T-cell (primary cell): ENCODE data around the gene CLK2. TPM values are rescaled to one million over a fixed set of nuclear protein-coding genes. Genes with fewer than 3 reads are reported as not detected.

ENCODE experiments used
- ATAC-seq, 4 experiments: fragments of 200-7000 bp in 3 of 4; fragments of 150-1000 bp in 1 of 4; cut with Tn5 transposase; replicated peaks in 1 of 4; 1 replicate in 3 of 4; 2 replicates in 1 of 4; pipeline ENCODE4 v1.10.0; 2021; ENCODE audit warnings: moderate library complexity in 3 of 4, mild to moderate bottlenecking in 2 of 4, moderate number of reproducible peaks in 1 of 4
- CTCF ChIA-PET, 2 donors: fragments of 300-600 bp; sonication (Branson Sonifier 250); formaldehyde crosslinking; loops; one replicate each; lab custom pipeline; 2022; ENCODE audit warnings: antibody characterized with exemption in 2 of 2; lab: Charles Lee
- POLR2A ChIA-PET, 2 donors: fragments of 300-600 bp; sonication (Branson Sonifier 250); formaldehyde crosslinking; loops; one replicate each; lab custom pipeline; 2022; ENCODE audit warnings: antibody characterized with exemption in 2 of 2; lab: Charles Lee
- DNase-seq, 35 experiments: peaks; one replicate each; pipeline versions ENCODE4 v3.0.0 to v3.0.0-alpha.2; 2013 to 2023
- H3K27ac ChIP-seq: one replicate; pipeline ENCODE4 v1.5.1; 2013; ENCODE audit warnings: low read length
- H3K27me3 ChIP-seq, 2 experiments: replicated peaks in 1 of 2; 1 replicate in 1 of 2; 2 replicates in 1 of 2; pipeline versions ENCODE4 v1.6.1 to v1.7.0; 2013; ENCODE audit warnings: low read length in 1 of 2, mixed read lengths in 1 of 2; ENCODE audit not compliant: control insufficient read depth in 2 of 2, insufficient read depth in 2 of 2; ENCODE audit errors: extremely low read depth in 1 of 2
- H3K36me3 ChIP-seq, 2 donors: 1 replicate in 1 of 2; 2 replicates in 1 of 2; pipeline versions ENCODE4 v1.6.1 to v1.7.0; 2013; ENCODE audit warnings: low read length in 1 of 2; ENCODE audit not compliant: control insufficient read depth in 2 of 2, insufficient read depth in 1 of 2; ENCODE audit errors: extremely low read depth in 1 of 2
- H3K4me1 ChIP-seq, 2 experiments: 1 replicate in 1 of 2; 2 replicates in 1 of 2; pipeline versions ENCODE4 v1.6.1 to v1.7.0; 2013; ENCODE audit warnings: low read length in 2 of 2, mixed read lengths in 1 of 2; ENCODE audit not compliant: insufficient read depth in 2 of 2, control insufficient read depth in 1 of 2; ENCODE audit errors: extremely low read depth in 1 of 2
- H3K4me3 ChIP-seq, 2 donors: 1 replicate in 1 of 2; 2 replicates in 1 of 2; pipeline versions ENCODE4 v1.5.1 to v1.7.0; 2013; ENCODE audit warnings: mild to moderate bottlenecking in 2 of 2, low read length in 1 of 2, moderate library complexity in 1 of 2; ENCODE audit not compliant: control insufficient read depth in 1 of 2; ENCODE audit errors: extremely low read depth in 1 of 2
- H3K9me3 ChIP-seq: 2 replicates; pipeline ENCODE4 v1.7.0; 2013
- H3K27ac Mint-ChIP-seq, 2 donors: one replicate each; pipeline ENCODE4 v1.8.0; 2020 to 2021; ENCODE audit warnings: mild to moderate bottlenecking in 2 of 2, mixed read lengths in 2 of 2
- H3K27me3 Mint-ChIP-seq, 2 donors: one replicate each; pipeline ENCODE4 v1.8.0; 2021 to 2022; ENCODE audit warnings: mixed read lengths in 2 of 2
- H3K36me3 Mint-ChIP-seq: one replicate; pipeline ENCODE4 v1.8.0; 2021; ENCODE audit warnings: mixed read lengths
- H3K4me1 Mint-ChIP-seq, 3 donors: one replicate each; pipeline ENCODE4 v1.8.0; 2020 to 2022; ENCODE audit warnings: mixed read lengths in 3 of 3, mild to moderate bottlenecking in 1 of 3
- H3K4me3 Mint-ChIP-seq, 3 donors: one replicate each; pipeline ENCODE4 v1.8.0; 2020 to 2022; ENCODE audit warnings: mild to moderate bottlenecking in 3 of 3, mixed read lengths in 3 of 3, moderate library complexity in 3 of 3
- H3K9me3 Mint-ChIP-seq, 3 donors: one replicate each; pipeline ENCODE4 v1.8.0; 2020 to 2022; ENCODE audit warnings: mixed read lengths in 3 of 3
- WGBS: methylation state at CpG from one replicate; pipeline ENCODE4 v1.1.5; 2013; ENCODE audit warnings: missing lambda C conversion rate; ENCODE audit not compliant: insufficient coverage; 5-methylcytosine and 5-hydroxymethylcytosine counted together
- total RNA-seq, 35 experiments: library from RNA in 6 of 35; stranded (reverse) in 6 of 35; fragments of 120-200 nt in 1 of 35; gene quantifications; one replicate each; pipeline versions ENCODE4 v1.2.1 to v1.2.4 and lab custom pipeline; 2013 to 2026

The CLK2 gene
- total RNA-seq, 5 donors from 2014 or later (not counting 1 experiment from before 2014, with no cell fraction given): 76.4 to 123 (median 110) TPM

DNA sequence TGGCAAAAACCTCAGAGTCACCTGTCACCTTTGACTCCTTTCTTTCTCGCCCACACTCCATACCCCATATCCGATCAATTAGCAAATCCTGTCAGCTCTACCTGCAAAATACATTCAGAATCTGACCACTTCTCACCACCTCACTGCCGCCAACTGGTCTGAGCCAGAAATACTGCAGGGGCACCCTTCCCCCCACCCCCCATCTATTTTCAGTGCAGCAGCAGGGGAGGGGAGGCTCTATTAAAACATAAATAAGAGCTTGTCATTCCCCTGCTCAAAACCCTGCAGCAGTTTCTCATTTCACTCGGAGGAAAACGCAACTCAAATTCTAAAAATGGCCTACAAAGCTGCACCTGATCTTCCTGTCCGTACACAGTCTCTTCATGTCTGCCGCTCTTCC lies 24.1 kb upstream of the CLK2 start:
- Histone ChIP-seq H3K36me3 (no peaks in the 10 kb centered on the region), H3K4me1 (peaks cover 0 to 7% of the 10 kb centered on the region in 2 experiments), H3K27me3 (peaks cover 7 to 43% of the 10 kb centered on the region in 2 experiments), H3K27ac (no peak overlapping the region), H3K4me3 (no peak overlapping the region), H3K9me3 (no peaks in the 10 kb centered on the region)
- peaks cover 30 to 39% of the 10 kb centered on the region in 2 donors for H3K27me3 Mint-ChIP-seq
- 65% methylated on average over 6 of the region's 7 CpGs for WGBS
- peaks cover 4 to 6% (median 5%) of the 10 kb centered on the region in 3 donors for H3K4me1 Mint-ChIP-seq
- H3K9me3 Mint-ChIP-seq: no peaks in the 10 kb centered on the region
- no peak for ATAC-seq
- no peaks in the 10 kb centered on the region for H3K36me3 Mint-ChIP-seq
- CTCF ChIA-PET: no interaction called here
- H3K27ac Mint-ChIP-seq: peak overlapping the region in 1 of 2 donors; percentile 7
- H3K4me3 Mint-ChIP-seq: no peak overlapping the region
- DNase-seq: no peak
- POLR2A ChIA-PET: interaction anchor here in 1 of 2 donors (0.6 kb wide), 1 partner anchor 311 kb away, joined by 3 read pairs; no protein-coding TSS in a partner anchor

DNA sequence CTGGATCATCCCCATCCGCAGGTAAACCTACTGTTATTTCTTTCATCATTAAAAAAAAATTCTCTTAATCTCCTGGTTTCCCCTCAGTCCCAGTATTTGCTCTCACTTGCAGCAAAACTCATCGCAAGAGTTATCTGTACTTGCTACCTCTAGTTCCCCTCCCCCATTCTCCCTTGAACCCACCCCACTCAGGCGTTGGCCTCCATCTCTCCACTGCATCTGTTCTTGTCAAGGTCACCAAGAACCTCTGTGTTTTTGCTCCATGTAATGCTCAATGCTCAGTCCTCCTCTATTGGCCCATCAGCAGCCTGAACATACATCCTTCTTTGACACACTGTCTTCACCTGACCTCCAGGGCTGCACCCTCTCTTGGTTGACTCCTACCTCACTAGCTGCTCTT lies 23.4 kb upstream of the CLK2 start:
- Mint-ChIP-seq H3K9me3 (no peaks in the 10 kb centered on the region), H3K4me3 (no peak overlapping the region), H3K4me1 (peaks cover 4 to 6% (median 5%) of the 10 kb centered on the region in 3 donors), H3K27ac (no peak overlapping the region), H3K36me3 (no peaks in the 10 kb centered on the region), H3K27me3 (peaks cover 30 to 39% of the 10 kb centered on the region in 2 donors)
- DNase-seq (no peak), ATAC-seq (no peak)
- no peak overlapping the region for H3K27ac ChIP-seq
- CTCF ChIA-PET: no interaction called here
- H3K36me3 ChIP-seq: no peaks in the 10 kb centered on the region
- WGBS: 74% methylated on average over 3 of the region's 3 CpGs
- no peak overlapping the region for H3K4me3 ChIP-seq
- H3K9me3 ChIP-seq: no peaks in the 10 kb centered on the region
- peaks cover 0 to 7% of the 10 kb centered on the region in 2 experiments for H3K4me1 ChIP-seq
- peaks cover 7 to 45% of the 10 kb centered on the region in 2 experiments for H3K27me3 ChIP-seq
- POLR2A ChIA-PET: no interaction called here

DNA sequence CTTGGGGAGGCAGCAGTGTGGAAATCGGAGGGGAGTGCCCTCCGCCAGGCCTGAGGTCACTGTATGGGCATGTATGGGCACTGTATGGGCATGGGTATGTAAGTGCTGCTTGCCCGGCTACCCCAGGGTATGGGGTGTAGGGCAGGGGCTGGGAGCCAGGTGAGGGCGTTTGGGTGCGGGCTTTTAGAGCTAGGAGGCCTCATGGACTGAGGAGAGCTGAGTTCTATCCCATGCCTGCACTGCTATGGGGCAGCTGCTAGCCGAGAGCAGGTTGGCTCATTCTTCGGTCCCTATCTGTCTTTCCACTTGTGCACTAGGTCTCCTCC lies 22.6 kb upstream of the CLK2 start:
- peaks cover 0 to 7% of the 10 kb centered on the region in 2 experiments for H3K4me1 ChIP-seq
- no peak overlapping the region for H3K4me3 ChIP-seq
- no peak overlapping the region for H3K4me3 Mint-ChIP-seq
- peaks cover 7 to 48% of the 10 kb centered on the region in 2 experiments for H3K27me3 ChIP-seq
- H3K9me3 ChIP-seq: no peaks in the 10 kb centered on the region
- CTCF ChIA-PET: no interaction called here
- H3K27me3 Mint-ChIP-seq: peaks cover 30 to 39% of the 10 kb centered on the region in 2 donors
- no peaks in the 10 kb centered on the region for H3K36me3 ChIP-seq
- no peak overlapping the region for H3K27ac ChIP-seq
- 85% methylated on average over 3 of the region's 7 CpGs for WGBS
- no peaks in the 10 kb centered on the region for H3K36me3 Mint-ChIP-seq
- DNase-seq: no peak
- no peak overlapping the region for H3K27ac Mint-ChIP-seq
- no peak for ATAC-seq
- no peaks in the 10 kb centered on the region for H3K9me3 Mint-ChIP-seq
- POLR2A ChIA-PET: no interaction called here
- peaks cover 4 to 6% (median 5%) of the 10 kb centered on the region in 3 donors for H3K4me1 Mint-ChIP-seq

DNA sequence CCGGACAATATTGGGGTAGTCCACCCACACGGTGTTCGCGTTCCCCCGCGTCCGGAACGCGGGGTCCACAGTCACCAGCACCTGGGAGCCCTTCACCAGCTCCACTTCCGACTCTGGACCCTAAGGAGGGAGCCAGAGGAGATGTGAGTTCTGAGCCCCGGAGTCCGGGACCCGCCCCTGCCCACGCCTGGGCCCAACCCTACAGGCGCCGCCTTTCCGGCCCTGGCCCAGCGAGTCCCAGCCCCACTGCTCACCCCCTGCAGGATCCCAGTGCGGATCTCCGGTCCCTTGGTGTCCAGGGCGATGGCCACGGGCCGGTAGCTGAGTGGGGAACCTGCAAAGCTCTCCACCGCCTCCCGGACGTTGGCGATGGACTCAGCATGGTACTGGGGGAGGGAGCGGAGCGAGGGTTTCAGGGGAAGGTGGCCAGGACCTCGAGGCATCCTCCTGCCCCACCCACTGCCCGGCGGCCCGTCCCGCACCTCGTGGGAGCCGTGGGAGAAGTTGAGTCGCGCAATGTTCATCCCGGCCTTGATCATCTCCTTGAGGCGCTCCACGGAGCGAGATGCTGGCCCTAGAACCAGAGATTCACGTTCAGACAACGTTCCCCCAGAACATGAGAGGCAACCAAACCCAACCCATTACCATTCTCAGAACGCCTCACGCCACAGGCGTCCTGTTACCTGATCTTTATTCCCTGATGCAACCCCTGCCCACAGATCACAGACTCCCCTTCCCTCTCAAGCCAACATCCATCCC lies 22.1 kb upstream of the CLK2 start:
- Mint-ChIP-seq H3K27ac (no peak overlapping the region), H3K36me3 (no peaks in the 10 kb centered on the region), H3K9me3 (no peaks in the 10 kb centered on the region), H3K4me1 (peaks cover 4 to 6% (median 5%) of the 10 kb centered on the region in 3 donors), H3K27me3 (peaks cover 30 to 39% of the 10 kb centered on the region in 2 donors), H3K4me3 (no peak overlapping the region)
- POLR2A ChIA-PET: no interaction called here
- DNase-seq: no peak
- Histone ChIP-seq H3K27me3 (peaks cover 7 to 45% of the 10 kb centered on the region in 2 experiments), H3K27ac (no peak overlapping the region), H3K36me3 (no peaks in the 10 kb centered on the region), H3K4me1 (peaks cover 0 to 7% of the 10 kb centered on the region in 2 experiments), H3K9me3 (no peaks in the 10 kb centered on the region), H3K4me3 (no peak overlapping the region)
- 28% methylated on average over 41 of the region's 47 CpGs for WGBS
- peak in 1 of 4 experiments; percentile 49 for ATAC-seq
- CTCF ChIA-PET: no interaction called here

DNA sequence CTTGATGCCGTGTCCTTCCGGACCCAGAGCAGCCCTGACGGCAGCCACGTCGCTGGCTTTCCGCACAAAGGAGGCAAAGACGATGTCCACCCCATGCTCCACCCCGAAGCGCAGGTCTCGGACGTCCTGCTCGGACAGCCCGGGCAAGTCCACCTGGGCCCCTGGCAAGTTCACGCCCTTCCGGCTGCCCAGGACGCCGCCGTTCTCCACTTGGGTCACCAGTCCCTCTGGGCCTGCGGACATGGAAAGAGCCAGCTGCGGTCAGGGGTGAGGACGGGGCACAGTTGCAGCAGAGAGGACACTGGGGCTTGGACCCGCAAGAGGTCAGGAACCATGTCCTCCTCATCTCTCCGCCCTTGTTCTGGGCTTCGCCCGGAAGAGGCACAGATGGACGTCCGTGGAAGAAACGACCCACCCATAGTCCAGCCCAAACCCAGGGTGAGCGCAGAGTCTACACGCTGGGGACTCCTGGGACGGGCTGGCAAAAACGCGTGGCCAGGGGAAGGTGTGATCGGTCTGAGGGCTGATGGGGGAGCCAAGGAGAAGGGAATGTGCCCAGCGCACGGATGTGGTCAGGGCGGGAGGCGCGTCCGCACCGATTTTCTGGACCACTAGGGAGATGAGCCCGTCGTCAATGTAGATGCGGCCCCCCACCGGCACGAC lies 21.3 kb upstream of the CLK2 start:
- ChIA-PET POLR2A (no interaction called here), CTCF (no interaction called here)
- no peaks in the 10 kb centered on the region for H3K9me3 ChIP-seq
- Mint-ChIP-seq H3K4me1 (peaks cover 4 to 6% (median 5%) of the 10 kb centered on the region in 3 donors), H3K27me3 (peaks cover 30 to 42% of the 10 kb centered on the region in 2 donors), H3K36me3 (no peaks in the 10 kb centered on the region), H3K9me3 (no peaks in the 10 kb centered on the region), H3K4me3 (no peak overlapping the region), H3K27ac (peak overlapping the region in 1 of 2 donors; percentile 31)
- H3K4me3 ChIP-seq: no peak overlapping the region
- H3K4me1 ChIP-seq: peaks cover 0 to 7% of the 10 kb centered on the region in 2 experiments
- H3K27ac ChIP-seq: no peak overlapping the region
- no peak for ATAC-seq
- no peak for DNase-seq
- H3K27me3 ChIP-seq: peaks cover 7 to 48% of the 10 kb centered on the region in 2 experiments
- H3K36me3 ChIP-seq: no peaks in the 10 kb centered on the region
- WGBS: 38% methylated on average over 38 of the region's 46 CpGs

DNA sequence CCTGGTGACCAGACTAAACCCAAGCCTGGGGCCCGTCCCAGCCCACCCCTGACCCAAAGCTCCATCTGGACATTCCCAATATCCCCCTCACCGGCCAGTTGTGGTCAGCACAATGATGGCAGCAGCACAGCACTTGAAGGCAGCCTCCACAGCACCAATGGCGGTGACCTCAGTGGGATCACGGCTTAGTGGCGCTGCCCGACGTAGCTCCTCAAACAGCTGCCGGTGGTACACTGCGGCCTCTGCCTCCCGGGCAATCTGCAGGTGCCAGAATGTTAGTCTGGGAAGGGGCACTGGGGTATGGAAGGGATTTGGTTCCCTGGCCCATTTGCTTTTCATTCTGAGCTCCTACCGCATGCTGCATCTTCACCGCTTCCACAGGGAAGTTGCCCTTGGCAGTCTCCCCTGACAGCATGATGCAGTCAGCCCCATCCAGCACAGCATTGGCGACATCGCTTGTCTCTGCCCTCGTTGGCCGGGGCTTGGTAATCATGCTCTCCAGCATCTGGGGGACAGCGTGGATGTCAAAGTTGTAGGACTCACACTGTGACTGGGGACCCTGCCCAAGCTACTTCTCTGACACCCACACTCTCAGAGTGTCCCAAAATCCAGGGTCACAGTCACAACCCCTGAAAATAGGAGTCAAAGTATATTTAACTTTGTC lies 19.9 kb upstream of the CLK2 start:
- ChIA-PET CTCF (no interaction called here), POLR2A (interaction anchor here in 1 of 2 donors (0.6 kb wide), 1 partner anchor 184 kb away, joined by 3 read pairs; no protein-coding TSS in a partner anchor)
- Mint-ChIP-seq H3K36me3 (no peaks in the 10 kb centered on the region), H3K4me1 (peaks cover 4 to 6% (median 5%) of the 10 kb centered on the region in 3 donors), H3K9me3 (no peaks in the 10 kb centered on the region), H3K27me3 (peaks cover 30 to 40% of the 10 kb centered on the region in 2 donors), H3K27ac (no peak overlapping the region), H3K4me3 (no peak overlapping the region)
- Histone ChIP-seq H3K4me3 (no peak overlapping the region), H3K9me3 (no peaks in the 10 kb centered on the region), H3K27me3 (peaks cover 7 to 48% of the 10 kb centered on the region in 2 experiments), H3K4me1 (peaks cover 0 to 7% of the 10 kb centered on the region in 2 experiments), H3K36me3 (no peaks in the 10 kb centered on the region), H3K27ac (no peak overlapping the region)
- no peak for DNase-seq
- 91% methylated on average over 16 of the region's 17 CpGs for WGBS
- ATAC-seq: no peak
